Smooth muscle cell (in vitro differentiated cells): ENCODE measurements around the gene ITGB2. TPM values are rescaled to one million over a fixed set of nuclear protein-coding genes. Genes with fewer than 3 reads are reported as not detected.

Experiments used
- DNase-seq: peaks from one replicate; lab custom pipeline; 2025; ENCODE audit not compliant: unreplicated experiment; lab: John Stamatoyannopoulos, UW
- H2AFZ ChIP-seq: fragments of 200-600 bp; sonication (generic); 2 replicates; pipeline ENCODE4 v1.6.0; 2016; ENCODE audit warnings: antibody characterized with exemption, low read depth, mild to moderate bottlenecking
- H3F3A ChIP-seq: fragments of 200-600 bp; sonication (generic); 2 replicates; pipeline ENCODE4 v1.6.0; 2017; ENCODE audit warnings: antibody characterized with exemption, low read depth
- H3K27ac ChIP-seq: fragments of 200-600 bp; sonication (generic); 2 replicates; pipeline ENCODE4 v1.5.1; 2016; ENCODE audit warnings: low read depth, mild to moderate bottlenecking
- H3K27me3 ChIP-seq: fragments of 200-600 bp; sonication (generic); 2 replicates; pipeline ENCODE4 v1.6.1; 2016; ENCODE audit warnings: low read depth, mild to moderate bottlenecking
- H3K36me3 ChIP-seq: fragments of 200-600 bp; sonication (generic); 2 replicates; pipeline ENCODE4 v1.5.1; 2016; ENCODE audit warnings: low read depth
- H3K4me1 ChIP-seq: fragments of 200-600 bp; sonication (generic); 2 replicates; pipeline ENCODE4 v1.5.1; 2016; ENCODE audit warnings: low read depth
- H3K4me2 ChIP-seq: fragments of 200-600 bp; sonication (generic); 2 replicates; pipeline ENCODE4 v1.6.0; 2016; ENCODE audit warnings: mild to moderate bottlenecking
- H3K4me3 ChIP-seq: fragments of 200-600 bp; sonication (generic); 2 replicates; pipeline ENCODE4 v1.5.1; 2016; ENCODE audit warnings: mild to moderate bottlenecking
- H3K79me2 ChIP-seq: fragments of 200-600 bp; sonication (generic); 2 replicates; pipeline ENCODE4 v1.6.0; 2016; ENCODE audit warnings: low read depth, mild to moderate bottlenecking
- H3K9ac ChIP-seq: fragments of 200-600 bp; sonication (generic); 2 replicates; pipeline ENCODE4 v1.6.0; 2016; ENCODE audit warnings: low read depth
- H3K9me3 ChIP-seq: fragments of 200-600 bp; sonication (generic); replicated peaks from 2 replicates; pipeline ENCODE4 v1.5.1; 2016; ENCODE audit warnings: low read depth
- H4K20me1 ChIP-seq: fragments of 200-600 bp; sonication (generic); 2 replicates; pipeline ENCODE4 v1.6.0; 2016; ENCODE audit warnings: low read depth
- CTCF ChIP-seq: fragments of 200-600 bp; sonication (generic); IDR thresholded peaks from 2 replicates; pipeline ENCODE4 v1.5.1; 2017; ENCODE audit warnings: borderline replicate concordance, mild to moderate bottlenecking, antibody characterized with exemption; ENCODE audit not compliant: insufficient read depth, poor library complexity, severe bottlenecking
- WGBS: methylation state at CpG from one replicate; pipeline ENCODE4 v1.1.7; 2016; ENCODE audit warnings: low lambda C conversion rate; 5-methylcytosine and 5-hydroxymethylcytosine counted together
- polyA plus RNA-seq: library from polyadenylated mRNA; unstranded; fragments of >200 nt; fragmentation: Nextera tagmentation; extraction: Ambion mirVana; gene quantifications from 2 replicates; pipeline ENCODE4 v1.2.1, GENCODE V29; 2016
- total RNA-seq: library from RNA; depleted of rRNA; stranded (reverse); fragments of >200 nt; gene quantifications from 2 replicates; pipeline ENCODE4 v1.2.3, GENCODE V29; 2014

ITGB2 gene
- total and polyA plus RNA-seq, 2 experiments from 2014 or later = 0.18 to 0.86 TPM

GRCh38 chr21:44892095-44892494, 28.6 kb downstream of the ITGB2 start:
- no peaks in the 10 kb centered on the region for H3K4me1 ChIP-seq
- H3K4me2 ChIP-seq = no peak overlapping the region
- no peaks in the 10 kb centered on the region for H3K79me2 ChIP-seq
- no peaks in the 10 kb centered on the region for H3F3A ChIP-seq
- no peaks in the 10 kb centered on the region for H3K9me3 ChIP-seq
- no peaks in the 10 kb centered on the region for H3K36me3 ChIP-seq
- TF ChIP-seq CTCF = no peak
- H4K20me1 ChIP-seq = no peaks in the 10 kb centered on the region
- no peak overlapping the region for H2AFZ ChIP-seq
- WGBS = 83% methylated on average over 17 of the region's 19 CpGs
- no peak overlapping the region for H3K9ac ChIP-seq
- DNase-seq = no peak
- H3K4me3 ChIP-seq = no peak overlapping the region
- no peaks in the 10 kb centered on the region for H3K27me3 ChIP-seq
- no peak overlapping the region for H3K27ac ChIP-seq

- Histone ChIP-seq H3K4me1 (no peaks in the 10 kb centered on the region), H3K79me2 (no peaks in the 10 kb centered on the region), H3K9me3 (no peaks in the 10 kb centered on the region), H3K4me2 (no peak overlapping the region), H3K9ac (no peak overlapping the region), H3K4me3 (no peak overlapping the region), H3K27me3 (no peaks in the 10 kb centered on the region), H4K20me1 (no peaks in the 10 kb centered on the region), H3K27ac (no peak overlapping the region), H2AFZ (no peak overlapping the region), H3K36me3 (no peaks in the 10 kb centered on the region), H3F3A (no peaks in the 10 kb centered on the region)
- WGBS = 94% methylated on average over 15 of the region's 15 CpGs
- no peak for DNase-seq
- TF ChIP-seq CTCF = no peak
Observed at GRCh38 chr21:44891631-44892031, 29.1 kb downstream of the ITGB2 start.

DNA sequence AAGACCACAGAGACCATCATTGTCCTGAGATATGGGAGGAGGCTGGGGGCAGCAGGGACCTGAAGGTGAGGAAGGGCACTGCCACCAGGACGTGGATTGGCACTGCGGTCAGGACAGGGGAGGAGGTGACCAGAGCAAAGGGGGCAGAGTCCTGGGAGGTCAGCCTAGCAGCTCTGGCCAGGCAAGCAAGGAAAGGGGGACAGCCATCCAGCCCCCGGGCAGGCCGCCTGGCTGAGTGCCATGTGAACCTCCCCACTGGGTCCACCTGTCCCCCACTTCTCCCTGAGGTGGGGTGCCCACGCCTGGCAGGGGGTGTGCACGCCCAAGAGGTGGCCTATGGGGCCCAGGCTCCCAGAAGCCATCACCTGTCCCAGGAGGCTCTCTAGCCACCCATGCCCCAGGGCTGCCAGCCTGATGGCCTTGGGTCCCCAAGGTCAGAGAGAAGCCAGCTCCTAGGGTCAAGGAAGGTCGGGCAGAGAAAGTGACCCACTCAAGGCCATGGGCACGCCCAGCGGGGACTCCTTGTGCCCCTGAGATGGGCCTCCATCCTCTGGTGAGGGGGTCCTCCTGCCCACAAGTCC, 29.6 kb downstream of the ITGB2 start:
- no peak overlapping the region for H3K9ac ChIP-seq
- H3K4me3 ChIP-seq = no peak overlapping the region
- H2AFZ ChIP-seq = no peak overlapping the region
- no peak overlapping the region for H3K27ac ChIP-seq
- H3K9me3 ChIP-seq = no peaks in the 10 kb centered on the region
- no peaks in the 10 kb centered on the region for H3K27me3 ChIP-seq
- no peaks in the 10 kb centered on the region for H3K79me2 ChIP-seq
- no peaks in the 10 kb centered on the region for H3F3A ChIP-seq
- TF ChIP-seq CTCF = no peak
- 86% methylated on average over 9 of the region's 9 CpGs for WGBS
- DNase-seq = no peak
- H3K4me1 ChIP-seq = no peaks in the 10 kb centered on the region
- no peaks in the 10 kb centered on the region for H3K36me3 ChIP-seq
- no peaks in the 10 kb centered on the region for H4K20me1 ChIP-seq
- no peak overlapping the region for H3K4me2 ChIP-seq

GRCh38 chr21:44890338-44890931, 30.3 kb downstream of the ITGB2 start:
- H3K36me3 ChIP-seq = no peaks in the 10 kb centered on the region
- no peak overlapping the region for H3K4me3 ChIP-seq
- WGBS = 87% methylated on average over 24 of the region's 24 CpGs
- no peak overlapping the region for H3K27ac ChIP-seq
- H3K9ac ChIP-seq = no peak overlapping the region
- no peaks in the 10 kb centered on the region for H3K79me2 ChIP-seq
- no peaks in the 10 kb centered on the region for H3K9me3 ChIP-seq
- H2AFZ ChIP-seq = no peak overlapping the region
- no peak for TF ChIP-seq CTCF
- no peaks in the 10 kb centered on the region for H4K20me1 ChIP-seq
- no peak for DNase-seq
- no peaks in the 10 kb centered on the region for H3F3A ChIP-seq
- H3K4me2 ChIP-seq = no peak overlapping the region
- no peaks in the 10 kb centered on the region for H3K4me1 ChIP-seq
- no peaks in the 10 kb centered on the region for H3K27me3 ChIP-seq
